ENCODE measurements around the gene LYSMD2. TPM values are rescaled to one million over a fixed set of nuclear protein-coding genes. Genes with fewer than 3 reads are reported as not detected.

The LYSMD2 gene
- polyA plus RNA-seq, 2 of the 4 experiments (the other 2 are of a cell fraction) = 18.3 to 29.2 TPM

- Histone ChIP-seq H3K4me2 (no peak overlapping the region), H3K9me3 (no peaks in the 10 kb centered on the region), H3K4me1 (peaks cover 7% of the 10 kb centered on the region), H3K27ac (no peak overlapping the region), H3K4me3 (no peak overlapping the region)
- no peak for DNase-seq (ENCODE audit: low read depth in 1 of 2, low spot score in 1 of 2)
- ATAC-seq = no peak
- ChIA-PET POLR2A (no interaction called here), CTCF (interaction anchor here (0.9 to 2.4 kb wide), 3 partner anchors 15 to 71 kb away, joined by 3 to 12 read pairs (median 9); no protein-coding TSS in a partner anchor)
- 76% methylated on average over 5 of the region's 5 CpGs for WGBS (ENCODE audit: missing lambda C conversion rate)
- TF ChIP-seq ZNF302 (CRISPR knock-in tag; IDR thresholded peaks at IDR 0.05) = no peak
- FAIRE-seq = no peak
Observed at GRCh38 chr15:51721199-51721960, 16.1 kb downstream of the LYSMD2 start.

- no peak for DNase-seq (ENCODE audit: low read depth in 1 of 2, low spot score in 1 of 2)
- CTCF ChIA-PET = interaction anchor here (0.8 to 2.4 kb wide), 5 partner anchors 16 to 507 kb away, joined by 3 to 12 read pairs (median 5); no protein-coding TSS in a partner anchor
- FAIRE-seq = no peak
- H3K4me3 ChIP-seq = no peak overlapping the region
- no peak for ATAC-seq
- 64% methylated on average over 8 of the region's 8 CpGs for WGBS (ENCODE audit: missing lambda C conversion rate)
- peak; percentile 89 for TF ChIP-seq MAFK (IDR thresholded peaks at IDR 0.05; ENCODE audit: partially characterized antibody)
- TF ChIP-seq CBX8 (IDR thresholded peaks at IDR 0.05) = no peak
- H3K4me2 ChIP-seq = no peak overlapping the region
- no peaks in the 10 kb centered on the region for H3K4me1 ChIP-seq
- POLR2A ChIA-PET = no interaction called here
- no peaks in the 10 kb centered on the region for H3K9me3 ChIP-seq
- H3K27ac ChIP-seq = no peak overlapping the region
Observed at GRCh38 chr15:51720201-51720995, 17.1 kb downstream of the LYSMD2 start.

- H3K9me3 ChIP-seq = no peaks in the 10 kb centered on the region
- POLR2A ChIA-PET = no interaction called here
- H3K4me3 ChIP-seq = no peak overlapping the region
- no peaks in the 10 kb centered on the region for H3K4me1 ChIP-seq
- WGBS (ENCODE audit: missing lambda C conversion rate) = 76% methylated on average over 3 of the region's 3 CpGs
- no peak overlapping the region for H3K4me2 ChIP-seq
- H3K27ac ChIP-seq = no peak overlapping the region
- ATAC-seq (no peak), DNase-seq (ENCODE audit: low read depth in 1 of 2, low spot score in 1 of 2) (no peak), FAIRE-seq (no peak)
- TF ChIP-seq GATA3 (IDR thresholded peaks at IDR 0.05; ENCODE audit: borderline replicate concordance) (no peak), RNF2 (IDR thresholded peaks at IDR 0.05; ENCODE audit: borderline replicate concordance, low read depth) (no peak), HES2 (IDR thresholded peaks at IDR 0.05) (no peak), ATOH8 (CRISPR knock-in tag; IDR thresholded peaks at IDR 0.05; ENCODE audit: low read depth) (no peak), RFX5 (IDR thresholded peaks at IDR 0.05) (no peak), RCOR1 (IDR thresholded peaks at IDR 0.05; ENCODE audit: low read depth, low read length) (no peak), KDM5A (IDR thresholded peaks at IDR 0.05) (no peak), EHF (CRISPR knock-in tag; IDR thresholded peaks at IDR 0.05) (no peak), BCL3 (IDR thresholded peaks at IDR 0.05) (no peak), JUNB (IDR thresholded peaks at IDR 0.05) (no peak), MYC (IDR thresholded peaks at IDR 0.05; ENCODE audit: borderline replicate concordance, low read length) (no peak), BHLHE40 (IDR thresholded peaks at IDR 0.05; ENCODE audit: low read depth, low read length) (no peak)
- CTCF ChIA-PET = interaction anchor here (0.6 to 1.9 kb wide), 2 partner anchors 58 to 68 kb away, joined by 4 to 10 read pairs; no protein-coding TSS in a partner anchor
Observed at GRCh38 chr15:51718746-51719145, 18.7 kb downstream of the LYSMD2 start.

GRCh38 chr15:51718219-51718618, 19.2 kb downstream of the LYSMD2 start:
- ChIA-PET CTCF (interaction anchor here (0.6 kb wide), 1 partner anchor 68 kb away, joined by 4 read pairs; no protein-coding TSS in a partner anchor), POLR2A (no interaction called here)
- Histone ChIP-seq H3K27ac (no peak overlapping the region), H3K4me2 (no peak overlapping the region), H3K9me3 (no peaks in the 10 kb centered on the region), H3K4me3 (no peak overlapping the region), H3K4me1 (no peaks in the 10 kb centered on the region)
- TF ChIP-seq NR3C1 (IDR thresholded peaks at IDR 0.05) (no peak), FOXS1 (CRISPR knock-in tag; IDR thresholded peaks at IDR 0.05) (no peak), RARB (CRISPR knock-in tag; IDR thresholded peaks at IDR 0.05) (no peak), ZSCAN20 (CRISPR knock-in tag; IDR thresholded peaks at IDR 0.05) (no peak), BHLHE40 (IDR thresholded peaks at IDR 0.05; ENCODE audit: low read depth, low read length) (no peak), ELK1 (IDR thresholded peaks at IDR 0.05; ENCODE audit: low read depth, low read length) (no peak), FOSB (CRISPR knock-in tag; IDR thresholded peaks at IDR 0.05) (no peak), EP300 (IDR thresholded peaks at IDR 0.05) (no peak), MAZ (IDR thresholded peaks at IDR 0.05; ENCODE audit: borderline replicate concordance, low read depth, low read length) (no peak)
- WGBS (ENCODE audit: missing lambda C conversion rate) = 59% methylated on average over 4 of the region's 4 CpGs
- ATAC-seq (peak; percentile 30 to 47; a peak in 4 of 6 replicates), DNase-seq (ENCODE audit: low read depth in 1 of 2, low spot score in 1 of 2) (no peak), FAIRE-seq (no peak)
